RWPE1 (cell line): Measurements from ENCODE around the gene AGRN.
"Not testable (repeated sequence)": the region's sequence is repeated elsewhere in the genome, so short reads cannot be mapped to it uniquely, and the experiment has no call there.

ENCODE experiments used
- CTCF ChIA-PET: fragments of 350-600 bp; sonication (Branson Sonifier 250); formaldehyde crosslinking; extraction: SDS; loops from one replicate; lab custom pipeline; 2021; lab: Yijun Ruan, JAX
- POLR2A ChIA-PET: fragments of 400-600 bp; formaldehyde crosslinking; extraction: SDS; loops from one replicate; lab custom pipeline; 2020; ENCODE audit warnings: antibody characterized with exemption; ENCODE audit not compliant: low non-redundant PET; lab: Yijun Ruan, JAX
- DNase-seq: peaks from one replicate; pipeline ENCODE4 v3.0.0; 2012; ENCODE audit warnings: low spot score
- H3K27ac ChIP-seq: fragments of 450-650 bp; 2 replicates; pipeline ENCODE4 v1.5.1; 2017
- CTCF ChIP-seq: fragments of 450-650 bp; conservative IDR thresholded peaks from 2 replicates; pipeline ENCODE4 v1.5.1; 2017; ENCODE audit warnings: low read depth, mild to moderate bottlenecking

Gene AGRN

GRCh38 chr1:1073743-1074587, 54.0 kb downstream of the AGRN start, which contains the start of gene RNF223:
Gene RNF223, minus strand, starts transcription at chr1:1074306. Its CDS starts 1,740 bp downstream, at chr1:1072566.
- CTCF ChIA-PET, result interaction anchor here (0.7 to 1.1 kb wide), 2 partner anchors 72 to 91 kb away, joined by 3 read pairs; no protein-coding TSS in a partner anchor

GRCh38 chr1:1074631-1075147, 54.8 kb downstream of the AGRN start:
- DNase-seq, result no peak
- ChIA-PET POLR2A (interaction anchor here (0.9 kb wide), 1 partner anchor 69 kb away, joined by 8 read pairs; no protein-coding TSS in a partner anchor), CTCF (no interaction called here)
- no peak for TF ChIP-seq CTCF
- H3K27ac ChIP-seq, result peak overlapping the region; percentile 57

More at GRCh38 chr1:1073743-1074587, 54.0 kb downstream of the AGRN start, which contains the start of gene RNF223:
- H3K27ac ChIP-seq, result peak within 1 kb of the TSS; percentile 57
- no peak for TF ChIP-seq CTCF
- POLR2A ChIA-PET, result interaction anchor here (0.9 kb wide), 1 partner anchor 68 kb away, joined by 8 read pairs; no protein-coding TSS in a partner anchor
- peak; percentile 62 for DNase-seq

- POLR2A ChIA-PET, result no interaction called here
- DNase-seq, result no peak
- peak overlapping the region; percentile 57 for H3K27ac ChIP-seq
- TF ChIP-seq CTCF, result no peak
- CTCF ChIA-PET, result interaction anchor here (0.6 to 0.7 kb wide), 2 partner anchors 11 to 20 kb away, joined by 3 read pairs; no protein-coding TSS in a partner anchor
Measured at GRCh38 chr1:1075148-1075935, 55.4 kb downstream of the AGRN start.

GRCh38 chr1:1077396-1077795, 57.5 kb downstream of the AGRN start:
- POLR2A ChIA-PET, DNase-seq, H3K27ac ChIP-seq, CTCF ChIA-PET: not testable (repeated sequence)

- POLR2A ChIA-PET, result interaction anchor here (0.6 kb wide), 1 partner anchor 274 kb away, joined by 3 read pairs; no protein-coding TSS in a partner anchor
- peak overlapping the region; percentile 95 for H3K27ac ChIP-seq
- no peak for TF ChIP-seq CTCF
- CTCF ChIA-PET, result interaction anchor here (0.6 kb wide), 4 partner anchors 14 to 43 kb away, joined by 3 to 4 read pairs (median 4); no protein-coding TSS in a partner anchor
- DNase-seq, result peak; percentile 89
Measured at GRCh38 chr1:1079408-1080121, 59.6 kb downstream of the AGRN start.

GRCh38 chr1:1080122-1080757, 60.3 kb downstream of the AGRN start:
- ChIA-PET POLR2A (no interaction called here), CTCF (interaction anchor here (0.6 kb wide), 3 partner anchors 14 to 38 kb away, joined by 3 to 4 read pairs (median 4); no protein-coding TSS in a partner anchor)
- DNase-seq, result peak; percentile 57
- H3K27ac ChIP-seq, result peak overlapping the region; percentile 95
- no peak for TF ChIP-seq CTCF
